B cell (primary cell): ENCODE measurements around the gene STARD9. TPM values are rescaled to one million over a fixed set of nuclear protein-coding genes. Genes with fewer than 3 reads are reported as not detected.

Experiments
- ATAC-seq: fragments of 200-7000 bp; cut with Tn5 transposase; one replicate; pipeline ENCODE4 v1.10.0; 2021; ENCODE audit warnings: low read depth, mild to moderate bottlenecking, moderate number of reproducible peaks, moderate library complexity
- CTCF ChIA-PET: fragments of 350-600 bp; sonication (Branson Sonifier 250); formaldehyde crosslinking; loops from one replicate; lab custom pipeline; 2021; ENCODE audit warnings: antibody characterized with exemption, inconsistent platforms; lab: Charles Lee
- POLR2A ChIA-PET: fragments of 350-600 bp; sonication (Branson Sonifier 250); formaldehyde crosslinking; loops from one replicate; lab custom pipeline; 2021; ENCODE audit warnings: antibody characterized with exemption; lab: Charles Lee
- DNase-seq: peaks from one replicate; pipeline ENCODE4 v3.0.0; 2013
- H2AFZ ChIP-seq: 2 replicates; pipeline ENCODE4 v1.6.1; 2012; ENCODE audit warnings: mild to moderate bottlenecking, low read depth, low read length; ENCODE audit not compliant: insufficient read depth, poor library complexity, severe bottlenecking
- H3K27ac ChIP-seq, 2 donors: 1 replicate in 1 of 2; 2 replicates in 1 of 2; pipeline ENCODE4 v1.5.1; 2012 to 2013; ENCODE audit warnings: low read length in 2 of 2, mild to moderate bottlenecking in 2 of 2, moderate library complexity in 1 of 2
- H3K27me3 ChIP-seq, 4 experiments: fragments of 200-600 bp in 1 of 4; sonication (generic) in 1 of 4; replicated peaks in 1 of 4; 1 replicate in 2 of 4; 2 replicates in 2 of 4; pipeline versions ENCODE4 v1.6.1 to v1.7.0; 2013 to 2016; ENCODE audit warnings: low read length in 3 of 4, mild to moderate bottlenecking in 2 of 4, mixed read lengths in 1 of 4, moderate library complexity in 1 of 4; ENCODE audit not compliant: insufficient read depth in 4 of 4, control insufficient read depth in 3 of 4; ENCODE audit errors: control extremely low read depth in 1 of 4
- H3K36me3 ChIP-seq, 2 experiments: replicated peaks in 1 of 2; 1 replicate in 1 of 2; 2 replicates in 1 of 2; pipeline versions ENCODE4 v1.6.1 to v1.7.1; 2013; ENCODE audit warnings: low read length in 1 of 2; ENCODE audit not compliant: insufficient read depth in 2 of 2, control insufficient read depth in 1 of 2; ENCODE audit errors: control extremely low read depth in 1 of 2, extremely low read depth in 1 of 2
- H3K4me1 ChIP-seq, 2 donors: fragments of 200-600 bp in 1 of 2; sonication (generic) in 1 of 2; 1 replicate in 1 of 2; 2 replicates in 1 of 2; pipeline versions ENCODE4 v1.5.1 to v1.6.1; 2013 to 2017; ENCODE audit warnings: low read length in 2 of 2; ENCODE audit not compliant: control insufficient read depth in 2 of 2, insufficient read depth in 2 of 2
- H3K4me2 ChIP-seq: replicated peaks from 2 replicates; pipeline ENCODE3; 2012; ENCODE audit warnings: mild to moderate bottlenecking, low read depth, low read length; ENCODE audit not compliant: poor library complexity, severe bottlenecking
- H3K4me3 ChIP-seq, 5 experiments: fragments of 200-600 bp in 1 of 5; sonication (generic) in 1 of 5; 1 replicate in 3 of 5; 2 replicates in 2 of 5; pipeline versions ENCODE4 v1.5.1 to v1.7.0; 2011 to 2016; ENCODE audit warnings: low read length in 4 of 5, mild to moderate bottlenecking in 4 of 5, low read depth in 2 of 5, control low read depth in 1 of 5, moderate library complexity in 1 of 5; ENCODE audit not compliant: insufficient read depth in 1 of 5; ENCODE audit errors: control extremely low read depth in 1 of 5, extremely low read depth in 1 of 5
- H3K79me2 ChIP-seq: fragments of 200-600 bp; sonication (generic); one replicate; pipeline ENCODE4 v1.6.0; 2016; ENCODE audit warnings: low read length; ENCODE audit not compliant: control insufficient read depth, insufficient read depth
- H3K9ac ChIP-seq: fragments of 200-600 bp; sonication (generic); 2 replicates; pipeline ENCODE4 v1.6.1; 2017; ENCODE audit warnings: mild to moderate bottlenecking, low read length, moderate library complexity
- H3K9me3 ChIP-seq, 3 donors: one replicate each; pipeline versions ENCODE4 v1.6.1 to v1.7.1; 2013; ENCODE audit warnings: low read length in 2 of 3; ENCODE audit not compliant: control insufficient read depth in 2 of 3, insufficient read depth in 1 of 3; ENCODE audit errors: control extremely low read depth in 1 of 3
- H4K20me1 ChIP-seq: 2 replicates; pipeline ENCODE4 v1.6.0; 2012; ENCODE audit warnings: mild to moderate bottlenecking, low read length; ENCODE audit not compliant: insufficient read depth, control insufficient read depth, poor library complexity, severe bottlenecking
- H3K27ac Mint-ChIP-seq: one replicate; pipeline ENCODE4 v1.8.0; 2021; ENCODE audit warnings: mixed read lengths
- H3K27me3 Mint-ChIP-seq: one replicate; pipeline ENCODE4 v1.8.0; 2021; ENCODE audit warnings: mixed read lengths
- H3K4me1 Mint-ChIP-seq: one replicate; pipeline ENCODE4 v1.8.0; 2021; ENCODE audit warnings: mixed read lengths
- H3K4me3 Mint-ChIP-seq: one replicate; pipeline ENCODE4 v1.8.0; 2021; ENCODE audit warnings: mixed read lengths
- H3K9me3 Mint-ChIP-seq: one replicate; pipeline ENCODE4 v1.8.0; 2022; ENCODE audit warnings: mixed read lengths; ENCODE audit not compliant: insufficient read depth
- EZH2 ChIP-seq: IDR thresholded peaks from 2 replicates; pipeline ENCODE4 v1.6.1; 2012; ENCODE audit warnings: borderline replicate concordance, low read depth, mild to moderate bottlenecking, moderate library complexity, low read length; ENCODE audit not compliant: insufficient read depth, poor library complexity, severe bottlenecking
- WGBS: methylation state at CpG from one replicate; pipeline ENCODE4 v1.1.5; 2013; ENCODE audit warnings: missing lambda C conversion rate; ENCODE audit not compliant: insufficient coverage; 5-methylcytosine and 5-hydroxymethylcytosine counted together
- intact Hi-C: fragments of 100-400 bp; cut with micrococcal nuclease; formaldehyde crosslinking; loops from one replicate; pipeline ENCODE4 v1.10.0; 2022
- polyA plus RNA-seq: library from polyadenylated mRNA; depleted of rRNA; stranded (reverse); fragments of >200 nt; gene quantifications from 2 replicates; pipeline ENCODE4 v1.2.3, GENCODE V29; 2012
- total RNA-seq, 2 donors: library from RNA; stranded (reverse); fragments of 120-200 nt in 1 of 2; gene quantifications; 1 replicate in 1 of 2; 2 replicates in 1 of 2; pipeline versions ENCODE4 v1.2.3 to v1.2.4, GENCODE V29; 2013 to 2022
- TF ChIP-seq, protein P1 (sequence below): fragments of 200-600 bp; IDR thresholded peaks from one replicate; pipeline ENCODE4 v1.8.0; 2022; ENCODE audit warnings: antibody characterized with exemption, mild to moderate bottlenecking

The STARD9 gene
- total and polyA plus RNA-seq, 2 donors (not counting 1 experiment from before 2014, with no cell fraction given) = 5.0 to 23.1 TPM

DNA sequence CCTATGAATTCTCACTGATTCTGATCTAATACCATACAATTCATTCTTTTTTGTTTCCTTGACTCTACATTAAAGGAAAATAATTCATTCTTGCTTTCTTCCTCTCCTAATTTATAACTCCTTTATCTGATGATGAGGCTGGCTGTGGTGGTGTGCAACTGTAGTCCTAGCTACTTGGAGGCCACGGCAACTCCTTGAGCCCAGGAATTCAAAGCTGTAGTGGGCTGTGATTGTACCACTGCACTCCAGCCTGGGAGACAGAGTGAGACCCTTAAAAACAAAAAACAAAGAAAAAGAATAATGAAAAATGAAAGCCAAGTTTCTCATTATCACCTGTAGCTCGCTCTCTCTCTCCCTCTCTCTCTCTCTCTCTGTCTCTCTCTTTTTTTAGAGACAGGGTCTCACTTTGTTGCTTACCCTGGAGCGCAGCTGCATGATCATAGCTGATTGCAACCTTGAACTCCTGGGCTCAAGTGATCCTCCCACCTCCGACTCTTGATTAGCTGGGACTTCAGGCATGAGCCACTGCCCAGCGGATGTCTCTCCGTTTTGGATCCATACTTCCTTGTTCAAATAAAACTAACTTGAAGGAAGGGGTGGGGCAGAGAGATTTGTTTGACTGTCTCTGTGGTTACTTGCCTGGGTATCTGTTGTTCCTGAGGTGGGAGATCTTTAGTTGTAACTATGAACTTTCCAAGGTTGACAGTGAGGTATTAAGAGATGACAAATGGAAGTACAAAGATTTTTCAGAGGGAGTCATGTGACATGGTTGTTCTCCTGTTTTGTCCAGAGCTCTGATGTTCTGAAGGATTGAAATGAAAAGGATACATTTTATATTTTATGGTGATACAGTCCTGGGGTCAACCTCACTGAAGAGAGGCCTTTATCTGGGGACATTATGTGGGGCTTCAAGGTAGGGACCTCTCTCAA, 46.9 kb downstream of the STARD9 start:
- intact Hi-C loops = no loop called here
- peaks cover 0 to 7% of the 10 kb centered on the region in 2 donors for H3K4me1 ChIP-seq
- no peaks in the 10 kb centered on the region for H3K27me3 ChIP-seq
- ATAC-seq = no peak
- H3K4me3 Mint-ChIP-seq = no peak overlapping the region
- no peak overlapping the region for H3K27ac Mint-ChIP-seq
- H3K27me3 Mint-ChIP-seq = no peaks in the 10 kb centered on the region
- peaks cover 0 to 9% (median 0%) of the 10 kb centered on the region in 3 donors for H3K9me3 ChIP-seq
- H3K27ac ChIP-seq = no peak overlapping the region
- H4K20me1 ChIP-seq = no peaks in the 10 kb centered on the region
- no peak for DNase-seq
- ChIA-PET POLR2A (interaction anchor here (0.7 kb wide), 1 partner anchor 1222 kb away, joined by 5 read pairs; no protein-coding TSS in a partner anchor), CTCF (no interaction called here)
- no peak overlapping the region for H3K9ac ChIP-seq
- H3K4me1 Mint-ChIP-seq = peaks cover 3% of the 10 kb centered on the region
- no peaks in the 10 kb centered on the region for H3K36me3 ChIP-seq
- H3K79me2 ChIP-seq = no peaks in the 10 kb centered on the region
- WGBS = 100% methylated on average over 3 of the region's 6 CpGs
- no peak overlapping the region for H3K4me3 ChIP-seq
- no peak overlapping the region for H2AFZ ChIP-seq
- no peaks in the 10 kb centered on the region for H3K9me3 Mint-ChIP-seq
- H3K4me2 ChIP-seq = no peak overlapping the region
- no peak for TF ChIP-seq EZH2
- TF ChIP-seq, protein P1, sequence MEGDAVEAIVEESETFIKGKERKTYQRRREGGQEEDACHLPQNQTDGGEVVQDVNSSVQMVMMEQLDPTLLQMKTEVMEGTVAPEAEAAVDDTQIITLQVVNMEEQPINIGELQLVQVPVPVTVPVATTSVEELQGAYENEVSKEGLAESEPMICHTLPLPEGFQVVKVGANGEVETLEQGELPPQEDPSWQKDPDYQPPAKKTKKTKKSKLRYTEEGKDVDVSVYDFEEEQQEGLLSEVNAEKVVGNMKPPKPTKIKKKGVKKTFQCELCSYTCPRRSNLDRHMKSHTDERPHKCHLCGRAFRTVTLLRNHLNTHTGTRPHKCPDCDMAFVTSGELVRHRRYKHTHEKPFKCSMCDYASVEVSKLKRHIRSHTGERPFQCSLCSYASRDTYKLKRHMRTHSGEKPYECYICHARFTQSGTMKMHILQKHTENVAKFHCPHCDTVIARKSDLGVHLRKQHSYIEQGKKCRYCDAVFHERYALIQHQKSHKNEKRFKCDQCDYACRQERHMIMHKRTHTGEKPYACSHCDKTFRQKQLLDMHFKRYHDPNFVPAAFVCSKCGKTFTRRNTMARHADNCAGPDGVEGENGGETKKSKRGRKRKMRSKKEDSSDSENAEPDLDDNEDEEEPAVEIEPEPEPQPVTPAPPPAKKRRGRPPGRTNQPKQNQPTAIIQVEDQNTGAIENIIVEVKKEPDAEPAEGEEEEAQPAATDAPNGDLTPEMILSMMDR = no peak

DNA sequence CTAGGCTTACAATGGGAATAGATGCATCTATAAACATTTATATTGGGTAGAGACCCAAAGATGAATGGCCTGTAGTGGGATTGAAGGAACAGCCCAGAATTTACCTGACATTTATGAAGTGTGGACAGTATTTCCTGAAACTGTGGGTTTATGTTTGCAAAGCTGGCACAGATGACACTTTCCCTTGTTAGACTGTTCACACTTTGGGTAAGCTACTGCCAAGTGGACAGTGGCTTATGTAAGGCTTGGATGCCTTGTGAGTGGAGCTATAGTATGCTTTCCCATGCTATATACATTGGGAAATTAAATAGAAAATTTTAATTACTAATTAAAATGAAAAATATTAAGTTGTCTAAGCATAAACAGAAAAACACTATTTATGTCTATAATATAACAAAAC, 48.5 kb downstream of the STARD9 start:
- POLR2A ChIA-PET = interaction anchor here (0.7 kb wide), 1 partner anchor 47 kb away, joined by 3 read pairs; no protein-coding TSS in a partner anchor
- Histone ChIP-seq H3K36me3 (no peaks in the 10 kb centered on the region), H3K9me3 (peaks cover 0 to 9% (median 0%) of the 10 kb centered on the region in 3 donors), H4K20me1 (no peaks in the 10 kb centered on the region), H2AFZ (no peak overlapping the region), H3K27me3 (no peaks in the 10 kb centered on the region), H3K27ac (no peak overlapping the region), H3K4me1 (peaks cover 0 to 7% of the 10 kb centered on the region in 2 donors), H3K79me2 (no peaks in the 10 kb centered on the region), H3K9ac (no peak overlapping the region), H3K4me2 (no peak overlapping the region), H3K4me3 (no peak overlapping the region)
- CTCF ChIA-PET = interaction anchor here (0.7 kb wide), 1 partner anchor 580 kb away, joined by 3 read pairs; no protein-coding TSS in a partner anchor
- ATAC-seq (no peak), DNase-seq (no peak)
- TF ChIP-seq, protein P1 = no peak
- no peak for TF ChIP-seq EZH2
- no peaks in the 10 kb centered on the region for H3K27me3 Mint-ChIP-seq
- intact Hi-C loops = no loop called here
- peaks cover 3% of the 10 kb centered on the region for H3K4me1 Mint-ChIP-seq
- H3K27ac Mint-ChIP-seq = no peak overlapping the region
- peaks cover 2% of the 10 kb centered on the region for H3K9me3 Mint-ChIP-seq
- H3K4me3 Mint-ChIP-seq = no peak overlapping the region
